ENCODE results near the gene PTGIR.

The PTGIR gene

GRCh38 chr19:46600384-46601317, 24.2 kb downstream of the PTGIR start:
- peak; percentile 96 for DNase-seq

- no peak for DNase-seq
Observed at GRCh38 chr19:46599716-46600373, 25.0 kb downstream of the PTGIR start.

GRCh38 chr19:46598372-46598917, 26.4 kb downstream of the PTGIR start:
- DNase-seq, result no peak

GRCh38 chr19:46596008-46596407, 28.9 kb downstream of the PTGIR start:
- no peak for DNase-seq

DNA sequence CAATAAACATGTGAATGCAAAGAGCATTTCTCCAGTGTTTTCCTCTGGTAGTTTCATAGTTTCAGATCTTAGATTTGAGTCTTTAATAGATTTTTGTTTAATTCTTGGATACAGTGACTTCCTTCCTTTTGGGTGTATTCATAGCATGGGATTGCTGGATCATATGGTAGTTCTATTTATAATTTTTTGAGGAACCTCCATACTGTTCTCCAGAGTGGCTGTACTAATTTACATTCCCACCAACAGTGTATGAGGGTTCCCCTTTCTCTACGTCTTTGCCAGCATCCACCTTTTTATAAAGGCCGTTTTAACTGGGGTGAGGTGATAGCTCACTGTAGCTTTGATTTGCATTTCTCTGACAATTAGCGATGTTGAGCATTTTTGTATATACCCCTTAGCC, 33.0 kb downstream of the PTGIR start:
- DNase-seq, result no peak

GRCh38 chr19:46591254-46591653, 33.6 kb downstream of the PTGIR start:
- no peak for DNase-seq

- DNase-seq, result no peak
Observed at GRCh38 chr19:46587861-46588260, 37.0 kb downstream of the PTGIR start.

- DNase-seq, result no peak
Observed at GRCh38 chr19:46586294-46586693, 38.6 kb downstream of the PTGIR start.

- no peak for DNase-seq
Observed at GRCh38 chr19:46585539-46585938, 39.4 kb downstream of the PTGIR start.

DNA sequence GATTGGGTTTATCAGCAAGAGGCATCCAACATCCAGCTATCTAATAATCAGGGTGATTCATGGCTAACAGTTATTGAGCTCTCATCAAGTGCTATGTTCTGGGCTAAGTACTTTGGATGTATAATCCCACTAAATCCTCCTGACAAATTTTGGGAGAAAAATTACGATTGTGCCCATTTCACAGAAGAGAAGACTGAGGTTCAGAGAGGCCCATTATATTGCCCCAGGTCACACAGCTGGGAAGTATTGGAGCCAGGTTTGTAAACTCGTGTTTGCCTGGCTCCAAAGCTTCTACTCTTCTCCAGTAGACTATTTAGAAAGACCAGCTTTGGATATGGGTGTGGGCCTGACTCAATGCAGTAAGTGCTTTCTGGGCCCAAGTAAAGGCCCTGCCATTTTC, 44.6 kb downstream of the PTGIR start:
- DNase-seq, result no peak

DNA sequence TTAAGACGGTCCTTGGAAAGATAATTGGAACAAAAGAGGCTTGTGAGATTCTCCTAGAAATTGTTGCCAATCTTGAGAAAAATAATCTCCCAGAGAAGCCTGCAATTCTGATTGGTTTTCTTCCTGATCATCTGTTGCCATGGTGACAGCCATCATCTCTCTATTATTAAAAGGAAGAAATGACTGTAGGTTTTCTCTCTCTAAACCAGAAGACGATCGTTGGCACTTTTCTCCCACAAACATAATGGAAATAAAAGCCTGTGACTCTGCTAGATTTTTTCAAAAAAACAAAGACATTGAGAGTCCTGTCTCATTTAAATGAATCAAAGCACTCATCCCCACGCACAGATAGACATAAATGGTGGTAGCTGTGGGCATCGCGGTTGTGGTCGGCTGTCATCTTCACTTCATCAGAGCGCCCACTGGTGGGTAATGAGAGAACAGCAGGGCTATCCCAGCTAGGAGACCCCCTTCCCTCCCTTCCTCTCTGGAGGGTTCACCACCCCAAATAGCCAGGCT, 45.5 kb downstream of the PTGIR start:
- DNase-seq, result peak; percentile 12

DNA sequence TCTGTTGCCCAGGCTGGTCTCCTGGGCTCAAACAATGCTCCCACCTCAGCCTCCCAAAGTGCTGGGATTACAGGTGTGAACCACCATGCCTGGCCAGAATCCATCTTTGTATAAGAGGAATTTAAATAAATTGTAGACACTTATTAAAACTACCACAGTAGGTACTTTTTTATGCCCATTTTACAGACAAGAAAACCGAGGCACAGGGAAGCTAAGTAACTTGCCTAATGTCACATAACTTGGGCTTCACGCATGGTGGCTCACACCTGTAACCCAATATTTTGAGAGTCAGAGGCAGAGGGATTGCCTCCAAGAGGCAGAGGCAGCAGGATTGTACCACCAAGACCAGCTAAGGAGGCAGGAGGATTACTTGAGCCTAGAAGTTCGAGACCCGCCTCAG, 46.4 kb downstream of the PTGIR start:
- no peak for DNase-seq

DNA sequence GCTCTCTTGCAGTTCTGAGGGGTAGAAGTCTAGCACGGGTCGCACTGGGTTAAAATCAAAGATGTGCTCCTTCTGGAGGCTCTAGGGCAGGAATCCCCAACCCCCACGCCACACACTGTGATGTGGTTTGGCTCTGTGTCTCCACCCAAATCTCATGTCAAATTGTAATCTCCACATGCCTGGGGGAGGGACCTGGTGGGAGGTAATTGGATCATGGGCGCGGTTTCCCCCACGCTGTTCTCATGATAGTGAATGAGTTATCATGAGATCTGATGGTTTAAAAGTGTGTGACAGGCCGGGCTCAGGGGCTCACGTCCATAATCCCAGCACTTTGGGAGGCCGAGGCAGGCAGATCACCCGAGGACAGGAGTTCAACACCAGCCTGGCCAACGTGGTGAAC, 50.4 kb downstream of the PTGIR start:
- DNase-seq, result no peak

DNA sequence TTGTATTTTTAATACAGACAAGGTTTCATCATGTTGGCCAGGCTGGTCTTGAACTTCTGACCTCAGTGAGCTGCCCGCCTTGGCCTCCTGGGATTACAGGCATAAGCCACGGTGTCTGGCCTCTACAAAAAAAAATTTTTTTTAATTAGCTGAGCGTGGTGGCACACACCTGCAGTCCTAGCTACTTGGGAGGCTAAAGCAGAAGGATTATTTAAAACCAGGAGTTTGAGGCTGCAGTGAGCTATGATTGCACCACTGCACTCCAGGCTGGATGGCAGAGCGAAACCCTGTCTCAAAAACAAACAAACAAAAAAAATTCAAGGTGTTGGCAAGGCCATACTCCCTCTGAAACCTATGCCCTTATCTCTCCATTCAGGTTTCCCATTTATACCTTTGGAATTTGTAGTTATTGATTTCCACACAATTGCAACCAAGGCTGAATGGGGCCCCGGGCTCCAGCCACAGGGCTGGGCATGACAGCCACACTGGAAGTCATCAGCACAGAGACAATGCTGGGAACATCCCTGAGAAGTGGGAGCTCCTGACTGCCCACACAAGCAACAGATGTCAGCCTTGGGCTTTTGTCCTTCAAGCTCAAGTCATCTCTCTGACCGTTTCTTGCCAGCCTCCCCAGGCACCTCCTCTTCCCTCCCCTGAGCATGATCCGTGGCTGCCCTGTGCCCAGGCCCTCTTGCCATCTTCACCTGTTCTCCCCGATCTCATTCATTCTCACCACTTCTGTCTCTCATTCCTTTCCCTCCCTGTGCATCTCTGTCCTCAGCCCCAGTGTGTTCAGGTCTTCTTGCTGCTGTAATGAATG, 51.0 kb downstream of the PTGIR start:
- DNase-seq, result no peak

DNA sequence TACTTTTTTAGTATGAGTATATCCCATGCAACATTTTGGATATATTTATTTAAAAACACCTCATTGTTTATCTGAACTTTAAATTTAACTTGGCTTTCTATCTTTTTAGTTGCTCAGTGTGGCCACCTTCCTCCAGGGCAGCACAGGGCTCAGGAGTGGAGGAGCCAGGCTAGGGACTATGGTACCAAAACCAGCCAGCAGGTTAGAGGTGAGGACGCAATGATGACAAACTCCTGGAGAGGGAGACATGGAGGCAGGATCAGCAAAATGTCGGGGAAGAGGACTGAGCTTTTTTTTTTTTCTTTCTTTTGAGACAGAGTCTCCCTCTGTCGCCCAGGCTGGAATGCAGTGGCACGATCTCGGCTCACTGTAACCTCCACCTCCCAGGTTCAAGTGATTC, 53.4 kb downstream of the PTGIR start:
- no peak for DNase-seq

All from effector CD8-positive, alpha-beta T cell (primary cell).